GM21717 (cell line): ENCODE results near the gene TMEM174.

Experiments
- ATAC-seq: cut with Tn5 transposase; IDR thresholded peaks from one replicate; pipeline ENCODE4 v1.9.1; 2021; ENCODE audit warnings: mild to moderate bottlenecking, moderate library complexity; ENCODE audit not compliant: unreplicated experiment

Gene TMEM174

GRCh38 chr5:73152411-73153388 is 20.3 kb upstream of the TMEM174 start:
- no peak for ATAC-seq

GRCh38 chr5:73153513-73153912 is 19.5 kb upstream of the TMEM174 start:
- ATAC-seq = no peak

GRCh38 chr5:73154208-73155006 is 18.6 kb upstream of the TMEM174 start:
- ATAC-seq = no peak

- no peak for ATAC-seq
These were observed 17.4 kb upstream of the TMEM174 start for GRCh38 chr5:73155271-73156222.

GRCh38 chr5:73157414-73158303 is 15.3 kb upstream of the TMEM174 start:
- ATAC-seq = no peak

GRCh38 chr5:73158313-73158712 is 14.7 kb upstream of the TMEM174 start:
- no peak for ATAC-seq

- ATAC-seq = peak; percentile 88
These were observed 12.7 kb upstream of the TMEM174 start for GRCh38 chr5:73160239-73160671.

- no peak for ATAC-seq
These were observed 2.5 kb upstream of the TMEM174 start for GRCh38 chr5:73170522-73170921.

GRCh38 chr5:73171495-73171894 is 1.5 kb upstream of the TMEM174 start:
- ATAC-seq = no peak

- no peak for ATAC-seq
These were observed 1.3 kb downstream of the TMEM174 start for GRCh38 chr5:73174100-73174815.

- ATAC-seq = no peak
These were observed 3.3 kb downstream of the TMEM174 start for GRCh38 chr5:73176250-73176649.

- ATAC-seq = no peak
These were observed 5.3 kb downstream of the TMEM174 start for GRCh38 chr5:73178265-73178664.

GRCh38 chr5:73179730-73180129 is 6.7 kb downstream of the TMEM174 start:
- no peak for ATAC-seq

- ATAC-seq = no peak
These were observed 7.6 kb downstream of the TMEM174 start for GRCh38 chr5:73180566-73180965.

GRCh38 chr5:73182307-73182706 is 9.3 kb downstream of the TMEM174 start:
- no peak for ATAC-seq

GRCh38 chr5:73183000-73183399 is 10.0 kb downstream of the TMEM174 start:
- no peak for ATAC-seq

- no peak for ATAC-seq
These were observed 10.5 kb downstream of the TMEM174 start for GRCh38 chr5:73183481-73183891.

- no peak for ATAC-seq
These were observed 14.0 kb downstream of the TMEM174 start for GRCh38 chr5:73186976-73187375.
